Tongue (tissue), 2 donors: Measurements from ENCODE around the gene CLIC3. TPM values are rescaled to one million over a fixed set of nuclear protein-coding genes. Genes with fewer than 3 reads are reported as not detected.

Source experiments
- DNase-seq: peaks from one replicate; pipeline ENCODE4 v3.0.0-alpha.2; 2015
- total RNA-seq: library from RNA; depleted of rRNA; stranded (reverse); fragments of >200 nt; gene quantifications from one replicate; pipeline ENCODE4 v1.2.3, GENCODE V29; 2014

CLIC3 gene
- total RNA-seq, 1 donor from 2014 or later: 4.9 TPM

DNA sequence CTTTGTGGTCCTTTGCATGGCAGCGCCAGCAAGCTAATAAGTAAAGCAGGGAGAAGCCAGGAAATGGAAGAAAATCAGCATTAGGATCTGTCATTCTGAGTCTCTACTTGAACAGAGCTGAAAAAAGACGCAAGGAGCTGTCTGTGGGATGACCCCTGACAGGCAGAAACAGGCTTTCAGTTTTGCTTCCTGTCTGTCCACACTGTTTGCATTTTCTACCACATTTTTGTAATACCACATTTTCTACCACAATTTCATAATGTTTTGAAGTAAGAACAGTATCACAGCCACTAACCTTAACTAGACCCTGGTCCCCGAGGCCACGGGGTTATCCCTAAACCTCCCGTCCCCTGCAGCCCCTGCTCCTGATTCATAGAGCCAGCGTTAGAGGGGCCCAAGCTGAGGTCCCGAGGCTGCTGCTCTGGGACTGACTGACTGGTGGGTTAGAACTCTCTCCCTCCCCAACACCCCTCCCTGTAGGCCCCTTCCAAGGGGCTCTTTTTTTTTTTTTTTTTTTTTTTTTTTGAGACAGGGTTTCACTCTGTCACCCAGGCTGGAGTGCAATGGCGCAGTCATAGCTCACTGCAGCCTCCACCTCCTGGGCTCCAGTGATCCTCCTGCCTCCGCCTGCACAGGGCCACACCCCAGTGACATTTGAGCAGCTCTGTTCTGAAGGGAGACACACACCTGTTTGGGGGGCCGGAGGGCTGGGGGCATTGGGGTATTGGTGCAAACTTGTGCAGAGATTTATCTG is 4.0 kb upstream of the CLIC3 start:
- no peak for DNase-seq

GRCh38 chr9:136997830-136998234 is 1.5 kb upstream of the CLIC3 start:
- no peak for DNase-seq

- no peak for DNase-seq
Measured at GRCh38 chr9:136997371-136997770, 1.0 kb upstream of the CLIC3 start.

DNA sequence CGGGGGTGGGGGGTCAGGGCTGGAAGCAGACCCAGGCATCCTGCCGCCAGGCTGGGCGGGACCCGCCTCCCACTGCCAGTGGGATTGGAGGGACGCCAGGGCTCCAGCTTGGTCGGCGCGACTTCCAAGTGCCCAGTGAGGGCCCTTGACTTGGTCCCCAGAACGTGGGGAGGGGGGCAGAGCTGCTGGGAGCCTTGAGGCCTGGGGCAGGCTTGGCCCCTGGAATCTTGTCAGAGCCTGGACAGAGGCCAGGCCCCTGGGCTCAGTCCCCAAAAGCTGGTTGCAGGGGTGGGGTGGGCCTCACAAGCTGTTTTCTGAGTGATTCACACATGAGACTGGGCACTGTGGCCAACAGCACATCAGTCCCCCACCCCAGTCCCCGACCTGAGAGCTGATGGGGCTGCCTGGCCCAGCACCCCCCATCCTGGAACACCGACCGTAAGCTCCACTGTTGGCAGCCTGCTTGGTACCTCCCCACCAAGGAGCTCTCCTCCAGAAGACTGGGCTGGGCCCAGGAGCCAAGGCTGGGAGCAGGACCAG is 526 bp downstream of the CLIC3 start:
- peak; percentile 45 for DNase-seq

DNA sequence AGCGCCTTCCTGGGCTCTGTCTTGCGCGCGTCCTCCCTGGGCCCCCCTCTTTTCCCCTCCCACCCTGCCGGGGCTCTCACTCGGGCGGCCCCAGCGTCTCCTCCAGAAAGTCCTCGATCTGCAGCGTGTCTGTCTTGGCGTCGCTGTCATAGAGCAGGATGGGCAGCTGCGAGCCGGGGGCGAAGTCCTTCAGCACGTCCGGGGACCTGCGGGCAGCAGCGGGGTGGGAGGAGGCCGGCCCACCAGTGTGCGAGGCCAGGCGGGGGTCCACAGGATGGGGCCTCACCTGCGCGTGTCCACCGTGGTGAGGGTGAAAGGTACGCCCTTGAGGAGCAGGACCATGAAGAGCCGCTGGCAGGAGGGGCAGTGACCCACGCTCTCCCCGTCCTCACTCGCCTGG is 1.0 kb downstream of the CLIC3 start:
- DNase-seq: peak; percentile 39

DNA sequence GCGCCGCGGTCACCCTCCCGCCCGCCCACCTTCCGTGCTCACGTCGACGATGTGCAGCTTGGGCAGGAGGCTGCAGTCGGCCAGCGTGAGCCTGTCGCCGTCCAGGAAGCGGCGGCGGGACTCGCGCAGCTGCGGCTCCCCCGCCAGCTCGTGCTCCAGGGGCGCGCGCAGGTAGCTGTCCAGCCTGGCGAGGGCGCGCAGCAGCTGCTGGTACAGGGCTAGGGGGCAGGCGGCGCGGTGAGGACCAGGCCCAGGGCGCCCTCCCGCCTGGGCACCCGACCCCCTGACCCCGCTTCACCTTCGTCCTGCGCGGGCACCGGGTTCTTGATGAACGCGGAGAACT is 1.5 kb downstream of the CLIC3 start:
- peak; percentile 28 for DNase-seq

DNA sequence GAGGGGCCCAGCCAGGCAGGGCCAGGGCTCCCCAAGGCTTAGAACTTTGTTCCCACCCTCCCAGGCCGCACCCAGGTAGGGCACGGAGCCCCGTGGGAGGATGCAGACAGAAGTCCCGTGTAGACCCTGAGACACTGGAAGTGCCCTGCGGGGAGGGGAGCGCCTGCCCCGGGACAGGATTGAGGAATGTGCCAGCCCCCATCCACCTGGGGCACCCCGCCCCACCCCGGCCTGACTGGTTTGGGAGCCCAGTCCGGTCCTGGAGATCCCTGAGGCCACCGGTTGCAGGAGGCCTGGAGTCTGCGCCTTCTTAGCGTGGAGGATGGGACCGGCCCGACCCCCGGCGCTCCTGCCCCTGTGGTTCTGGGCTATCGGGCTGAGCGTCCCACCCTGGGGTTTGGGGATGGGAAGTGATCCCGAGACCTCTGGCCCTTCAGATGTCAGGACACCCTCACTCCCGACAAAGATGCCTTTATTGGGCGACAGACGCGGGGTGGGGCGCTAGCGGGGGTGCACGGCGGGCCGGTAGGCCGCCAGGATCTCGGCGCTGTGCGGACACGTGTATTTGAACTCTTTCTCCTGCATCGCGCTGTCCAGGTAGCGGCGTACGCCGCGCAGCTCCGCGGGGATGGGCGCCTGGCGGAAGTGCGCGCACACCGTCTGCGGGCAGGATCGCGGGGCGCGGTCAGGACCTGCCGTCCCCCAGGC is 2.0 kb downstream of the CLIC3 start:
- DNase-seq: no peak

DNA sequence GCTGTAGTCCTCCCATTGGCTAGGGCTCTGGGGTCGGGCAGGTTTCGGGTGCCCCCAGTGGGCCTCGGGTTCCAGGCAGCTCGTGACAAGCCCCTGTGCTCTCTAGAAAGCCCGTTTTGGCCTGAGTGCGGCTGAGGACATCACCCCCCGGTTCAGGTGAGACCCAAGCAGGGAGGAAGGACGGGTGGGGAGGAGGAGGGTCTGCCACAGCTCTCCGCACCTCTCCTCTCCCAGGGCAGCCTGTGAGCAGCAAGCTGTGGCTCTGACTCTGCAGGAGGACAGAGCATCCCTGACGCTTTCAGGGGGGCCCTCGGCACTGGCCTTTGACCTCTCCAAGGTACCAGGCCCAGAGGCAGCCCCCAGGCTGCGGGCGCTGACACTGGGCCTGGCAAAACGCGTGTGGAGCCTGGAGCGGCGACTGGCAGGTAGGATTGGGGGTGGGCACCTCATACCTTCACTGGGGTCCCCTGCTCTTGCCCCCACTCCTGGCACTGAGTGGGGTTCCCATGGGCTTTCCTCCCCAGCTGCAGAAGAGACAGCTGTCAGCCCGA is 3.5 kb downstream of the CLIC3 start:
- DNase-seq: no peak

DNA sequence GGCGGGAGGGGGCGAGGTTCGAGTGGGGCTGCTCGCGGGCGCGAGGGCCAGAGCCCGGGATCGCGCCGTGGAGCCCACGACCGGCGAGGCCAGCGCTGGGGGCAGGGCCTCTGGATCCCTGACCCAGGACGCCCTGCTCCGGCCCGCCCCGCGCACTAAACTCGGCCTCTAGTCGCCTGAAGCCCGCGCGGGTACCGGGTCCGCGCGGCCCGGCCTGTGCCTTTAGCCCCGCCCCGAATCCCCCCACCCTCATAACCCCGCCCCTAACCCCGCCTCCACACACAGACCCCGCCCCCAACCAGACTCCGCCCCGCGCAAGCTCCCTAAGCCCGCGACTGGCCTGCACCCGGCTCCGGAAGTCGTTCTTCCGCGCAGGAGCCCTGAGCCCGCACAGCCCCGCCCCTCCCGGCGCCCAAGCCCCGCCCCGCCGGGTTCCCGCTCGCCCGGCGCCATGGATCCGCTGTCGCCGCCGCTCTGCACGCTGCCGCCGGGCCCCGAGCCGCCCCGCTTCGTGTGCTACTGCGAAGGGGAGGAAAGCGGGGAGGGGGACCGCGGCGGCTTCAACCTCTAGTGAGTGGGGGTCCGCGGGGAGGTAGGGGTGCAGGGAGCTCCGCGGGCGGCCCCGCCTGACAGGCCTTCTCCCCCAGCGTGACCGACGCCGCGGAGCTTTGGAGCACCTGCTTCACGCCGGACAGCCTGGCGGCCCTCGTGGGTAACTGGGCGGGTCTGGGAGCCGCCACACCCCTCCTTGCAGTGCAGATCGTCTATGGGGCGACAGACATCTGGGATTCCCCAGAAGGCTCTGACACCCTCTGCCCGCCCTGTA is 4.2 kb downstream of the CLIC3 start, which contains the start of gene PAXX:
TSS of gene PAXX (plus strand) at position 430 of the 826 bp plus-strand sequence. CDS start at position 452, 22 bp downstream.
- peak; percentile 95 for DNase-seq

- no peak for DNase-seq
Measured at GRCh38 chr9:136990242-136990911, 6.0 kb downstream of the CLIC3 start.

DNA sequence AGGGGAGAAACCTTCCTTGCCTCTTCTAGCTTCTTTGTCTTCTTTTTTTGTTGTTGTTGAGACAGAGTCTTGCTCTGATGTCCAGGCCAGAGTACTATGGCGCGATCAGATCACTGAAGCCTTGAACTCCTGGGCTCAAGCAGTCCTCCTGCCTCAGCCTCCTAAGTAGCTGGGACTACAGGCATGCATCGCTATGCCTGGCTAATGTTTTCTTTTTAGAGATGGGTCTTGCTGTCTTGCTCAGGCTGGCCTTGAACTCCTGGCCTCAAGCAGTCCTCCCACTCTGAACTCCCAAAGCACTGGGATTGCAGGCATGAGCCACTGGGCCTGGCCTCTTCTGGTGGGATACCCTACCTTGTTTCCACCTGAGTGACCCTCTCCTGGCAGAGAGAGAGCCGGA is 7.5 kb downstream of the CLIC3 start:
- DNase-seq: no peak

DNA sequence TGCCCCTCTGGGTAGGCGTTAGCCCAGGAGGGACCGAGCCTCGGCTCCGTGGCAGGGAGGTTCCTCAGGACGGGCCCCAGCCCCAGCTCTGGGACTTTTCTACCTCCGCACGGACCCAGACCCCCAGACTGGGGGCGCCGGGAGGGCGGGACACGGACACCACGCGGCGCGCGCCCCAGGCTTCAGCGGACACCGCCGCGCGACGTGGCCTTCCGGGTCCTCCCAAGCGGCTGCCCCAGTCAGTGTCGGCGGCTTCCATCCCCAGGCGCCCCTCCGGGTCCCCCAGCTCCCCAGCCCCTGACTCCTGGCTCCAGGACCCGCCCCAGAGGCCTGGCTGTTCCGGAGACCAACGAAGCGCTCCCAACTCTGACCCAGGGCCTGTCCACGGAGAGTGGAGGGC is 10.5 kb downstream of the CLIC3 start:
- no peak for DNase-seq

DNA sequence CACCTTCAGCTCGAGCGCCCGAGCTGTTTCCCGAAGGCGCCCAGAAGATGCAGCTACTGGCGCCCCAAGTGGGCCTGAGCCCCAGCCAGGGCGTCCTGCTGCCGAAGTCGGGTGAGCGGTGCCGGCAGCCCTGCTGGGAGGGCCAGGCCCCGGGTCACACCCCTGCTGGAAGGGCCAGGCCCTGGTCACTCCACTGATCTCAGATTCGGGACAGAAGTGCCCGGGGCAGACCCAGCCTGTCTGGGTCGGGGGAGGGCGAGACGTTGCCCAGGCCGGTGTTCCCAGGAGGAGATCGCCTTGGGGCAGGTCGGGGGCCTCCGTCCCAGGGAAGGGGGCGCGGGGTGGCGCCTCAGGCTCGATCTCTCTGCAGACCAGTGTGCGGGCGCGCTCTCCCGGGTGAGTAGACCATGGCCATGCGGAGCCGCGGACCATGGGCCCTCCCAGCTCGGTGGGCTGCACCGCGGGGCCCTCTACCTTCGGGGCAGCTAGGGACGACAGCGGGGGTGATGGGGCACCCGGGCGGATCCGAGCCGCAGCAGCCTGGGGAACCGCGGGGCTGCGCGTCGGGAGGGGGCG is 11.3 kb downstream of the CLIC3 start:
- DNase-seq: no peak

- DNase-seq: no peak
Measured at GRCh38 chr9:136984464-136985026, 11.8 kb downstream of the CLIC3 start.

- DNase-seq: no peak
Measured at GRCh38 chr9:136983656-136984314, 12.6 kb downstream of the CLIC3 start.

DNA sequence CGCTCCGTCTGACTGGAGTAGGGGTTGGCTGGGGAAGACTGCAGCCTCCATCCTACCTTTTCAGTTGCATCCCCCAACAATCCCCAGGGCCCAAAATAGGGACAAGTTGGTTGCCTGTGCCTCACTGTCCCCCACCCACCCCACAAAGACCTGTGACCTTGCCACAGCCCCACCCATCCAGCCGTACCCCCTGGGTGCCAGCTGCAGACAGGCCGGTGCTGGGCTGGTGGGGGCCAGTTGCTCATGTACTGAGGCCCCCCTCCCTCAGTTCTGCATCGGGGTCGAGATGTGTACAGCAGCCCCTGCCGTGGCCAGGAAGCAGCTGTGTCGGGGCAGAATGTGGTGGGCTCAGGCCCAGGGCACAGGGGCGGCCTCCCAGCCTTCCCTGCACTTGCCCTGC is 13.2 kb downstream of the CLIC3 start:
- no peak for DNase-seq

GRCh38 chr9:136982232-136983051 is 13.9 kb downstream of the CLIC3 start, which contains the start of gene LCNL1:
Gene LCNL1, plus strand, starts transcription at chr9:136982993. Its CDS starts 594 bp downstream, at chr9:136983587.
- no peak for DNase-seq

- no peak for DNase-seq
Measured at GRCh38 chr9:136981588-136982231, 14.7 kb downstream of the CLIC3 start.
